Natural killer cell (primary cell): Measurements from ENCODE around the gene IQCC. TPM values are rescaled to one million over a fixed set of nuclear protein-coding genes. Genes with fewer than 3 reads are reported as not detected.
"Not testable (repeated sequence)": the region's sequence is repeated elsewhere in the genome, so short reads cannot be mapped to it uniquely, and the experiment has no call there.

ENCODE experiments used
- ATAC-seq, 3 donors: fragments of 150-1000 bp in 2 of 3; fragments of 200-7000 bp in 1 of 3; cut with Tn5 transposase; 1 replicate in 1 of 3; 2 replicates in 2 of 3; pipeline ENCODE4 v1.10.0; 2021; ENCODE audit warnings: mild to moderate bottlenecking in 2 of 3, moderate library complexity in 2 of 3
- DNase-seq, 2 donors: peaks; one replicate each; pipeline versions ENCODE4 v3.0.0 to v3.0.0-alpha.2; 2013 to 2021; ENCODE audit warnings: mixed read lengths in 1 of 2
- H3K27ac ChIP-seq: one replicate; pipeline ENCODE4 v1.5.1; 2013; ENCODE audit warnings: mild to moderate bottlenecking, low read length
- H3K27me3 ChIP-seq: one replicate; pipeline ENCODE4 v1.6.1; 2013; ENCODE audit warnings: low read length; ENCODE audit not compliant: control insufficient read depth, insufficient read depth
- H3K36me3 ChIP-seq: one replicate; pipeline ENCODE4 v1.6.1; 2013; ENCODE audit warnings: low read length; ENCODE audit not compliant: control insufficient read depth, insufficient read depth
- H3K4me1 ChIP-seq: one replicate; pipeline ENCODE4 v1.6.1; 2013; ENCODE audit warnings: low read length; ENCODE audit not compliant: control insufficient read depth, insufficient read depth
- H3K4me3 ChIP-seq: one replicate; pipeline ENCODE4 v1.5.1; 2013; ENCODE audit warnings: low read length
- H3K9me3 ChIP-seq: one replicate; pipeline ENCODE4 v1.6.1; 2013; ENCODE audit warnings: low read length; ENCODE audit not compliant: control insufficient read depth, insufficient read depth
- H3K27ac Mint-ChIP-seq, 2 donors: one replicate each; pipeline ENCODE4 v1.8.0; 2022; ENCODE audit warnings: mild to moderate bottlenecking in 2 of 2, mixed read lengths in 2 of 2, moderate library complexity in 1 of 2
- H3K27me3 Mint-ChIP-seq, 2 donors: one replicate each; pipeline ENCODE4 v1.8.0; 2022; ENCODE audit warnings: low read depth in 2 of 2, mixed read lengths in 2 of 2
- H3K36me3 Mint-ChIP-seq: one replicate; pipeline ENCODE4 v1.8.0; 2022; ENCODE audit warnings: mixed read lengths
- H3K4me1 Mint-ChIP-seq, 2 donors: one replicate each; pipeline ENCODE4 v1.8.0; 2022; ENCODE audit warnings: mixed read lengths in 2 of 2
- H3K4me3 Mint-ChIP-seq: one replicate; pipeline ENCODE4 v1.8.0; 2022; ENCODE audit warnings: mild to moderate bottlenecking, moderate library complexity, mixed read lengths
- H3K9me3 Mint-ChIP-seq, 2 donors: one replicate each; pipeline ENCODE4 v1.8.0; 2022; ENCODE audit warnings: mixed read lengths in 2 of 2
- WGBS: methylation state at CpG from one replicate; pipeline ENCODE4 v1.1.7; 2013; ENCODE audit warnings: missing lambda C conversion rate; ENCODE audit not compliant: insufficient coverage; 5-methylcytosine and 5-hydroxymethylcytosine counted together
- intact Hi-C: fragments of 100-400 bp; cut with micrococcal nuclease; formaldehyde crosslinking; loops from one replicate; pipeline ENCODE4 v1.14.2; 2022
- total RNA-seq, 4 donors: library from RNA; stranded (reverse); fragments of 120-200 nt in 1 of 4; gene quantifications; one replicate each; pipeline versions ENCODE4 v1.2.3 to v1.2.4, GENCODE V29; 2013 to 2022
- TF ChIP-seq, protein P1 (sequence below): fragments of 200-600 bp; IDR thresholded peaks from one replicate; pipeline ENCODE4 v1.8.0; 2022; ENCODE audit warnings: antibody characterized with exemption

IQCC gene
- 1 to 10 TPM; 1.8 to 3.5 (median 3.3) TPM for total RNA-seq
- 3.2 TPM for total RNA-seq (2013)

DNA sequence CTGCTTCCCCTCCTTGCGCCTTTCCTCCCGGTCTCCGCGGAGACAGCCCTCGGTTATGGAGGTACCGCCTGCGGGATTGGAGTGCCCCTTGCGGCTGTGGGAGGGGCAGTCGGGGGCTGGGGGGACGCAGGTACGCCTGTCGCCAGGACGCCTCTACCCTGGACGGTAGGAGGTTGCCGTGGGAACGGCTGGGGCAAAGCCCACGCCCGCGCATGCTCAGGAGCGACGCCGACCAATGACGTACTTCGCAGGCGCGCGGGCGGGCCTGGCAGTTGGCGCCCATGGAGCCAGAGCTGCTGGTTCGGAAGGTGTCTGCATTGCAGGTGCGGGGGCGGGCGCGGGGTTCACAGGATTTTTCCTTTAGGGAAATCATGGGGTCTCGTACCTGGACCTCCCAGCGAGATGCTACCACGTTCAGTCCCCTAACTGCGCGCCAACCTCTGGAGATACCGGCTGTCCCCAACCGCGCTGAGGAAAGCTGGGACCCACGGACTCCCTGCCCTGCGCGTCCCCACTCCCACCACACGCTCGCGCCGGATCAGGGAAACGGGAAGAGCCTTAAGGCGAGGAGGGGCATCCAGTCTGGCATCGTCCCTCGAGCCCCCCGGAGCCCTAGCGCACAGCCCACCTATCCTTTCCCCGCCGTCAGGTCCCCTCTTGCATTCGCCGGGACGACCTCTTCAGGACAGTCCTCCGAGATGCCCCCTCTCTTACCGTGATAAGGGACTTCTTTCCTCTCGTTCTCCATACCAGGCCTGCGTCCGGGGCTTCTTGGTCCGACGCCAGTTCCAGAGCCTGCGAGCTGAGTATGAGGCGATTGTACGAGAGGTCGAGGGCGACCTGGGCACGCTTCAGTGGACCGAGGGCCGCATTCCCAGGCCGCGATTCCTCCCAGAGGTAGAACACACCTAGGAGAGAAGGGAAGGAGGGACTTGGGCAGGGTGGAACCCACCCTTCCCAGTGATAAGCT, at the start of gene IQCC:
Gene IQCC (plus strand): TSS at position 271 of the 970 bp plus-strand sequence. CDS start 11 bp downstream, at position 282.
- ATAC-seq (peak; percentile 66 to 78 (median 74)), DNase-seq (peak; percentile 83 to 95)
- H3K4me3 ChIP-seq, result peak within 1 kb of the TSS; percentile 64
- no peaks in the 10 kb centered on the region for H3K36me3 Mint-ChIP-seq
- H3K9me3 ChIP-seq, result no peaks in the 10 kb centered on the region
- H3K27me3 ChIP-seq, result no peaks in the 10 kb centered on the region
- no peaks in the 10 kb centered on the region for H3K9me3 Mint-ChIP-seq
- WGBS, result 5% methylated on average over 77 of the region's 77 CpGs
- peak within 1 kb of the TSS; percentile 85 for H3K4me3 Mint-ChIP-seq
- peak within 1 kb of the TSS; percentile 93 to 98 for H3K27ac Mint-ChIP-seq
- intact Hi-C loops, result no loop called here
- peaks cover 51% of the 10 kb centered on the region for H3K4me1 ChIP-seq
- H3K27ac ChIP-seq, result peak within 1 kb of the TSS; percentile 50
- H3K27me3 Mint-ChIP-seq, result no peaks in the 10 kb centered on the region
- peaks cover 9% of the 10 kb centered on the region for H3K36me3 ChIP-seq
- peaks cover 32 to 45% of the 10 kb centered on the region in 2 donors for H3K4me1 Mint-ChIP-seq
- TF ChIP-seq, protein P1, sequence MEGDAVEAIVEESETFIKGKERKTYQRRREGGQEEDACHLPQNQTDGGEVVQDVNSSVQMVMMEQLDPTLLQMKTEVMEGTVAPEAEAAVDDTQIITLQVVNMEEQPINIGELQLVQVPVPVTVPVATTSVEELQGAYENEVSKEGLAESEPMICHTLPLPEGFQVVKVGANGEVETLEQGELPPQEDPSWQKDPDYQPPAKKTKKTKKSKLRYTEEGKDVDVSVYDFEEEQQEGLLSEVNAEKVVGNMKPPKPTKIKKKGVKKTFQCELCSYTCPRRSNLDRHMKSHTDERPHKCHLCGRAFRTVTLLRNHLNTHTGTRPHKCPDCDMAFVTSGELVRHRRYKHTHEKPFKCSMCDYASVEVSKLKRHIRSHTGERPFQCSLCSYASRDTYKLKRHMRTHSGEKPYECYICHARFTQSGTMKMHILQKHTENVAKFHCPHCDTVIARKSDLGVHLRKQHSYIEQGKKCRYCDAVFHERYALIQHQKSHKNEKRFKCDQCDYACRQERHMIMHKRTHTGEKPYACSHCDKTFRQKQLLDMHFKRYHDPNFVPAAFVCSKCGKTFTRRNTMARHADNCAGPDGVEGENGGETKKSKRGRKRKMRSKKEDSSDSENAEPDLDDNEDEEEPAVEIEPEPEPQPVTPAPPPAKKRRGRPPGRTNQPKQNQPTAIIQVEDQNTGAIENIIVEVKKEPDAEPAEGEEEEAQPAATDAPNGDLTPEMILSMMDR, result no peak

DNA sequence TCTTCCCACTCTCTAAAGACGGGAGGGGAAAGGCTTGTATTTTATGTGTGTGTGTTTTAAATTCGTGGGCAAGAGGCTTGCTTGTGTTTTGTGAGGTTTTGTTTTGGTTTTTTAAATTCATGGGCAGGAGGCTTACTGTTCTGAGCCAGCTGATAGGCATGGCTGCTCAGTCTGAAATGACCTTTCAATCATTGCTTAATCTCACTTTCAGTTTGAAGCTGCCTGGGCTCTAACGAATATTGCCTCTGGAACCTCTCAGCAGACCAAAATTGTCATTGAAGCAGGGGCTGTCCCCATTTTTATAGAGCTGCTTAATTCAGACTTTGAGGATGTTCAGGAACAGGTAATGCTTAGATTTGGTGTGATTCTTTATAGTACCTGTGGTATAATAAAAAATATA, 46.3 kb upstream of the IQCC start:
- intact Hi-C loops, result no loop called here
- no peaks in the 10 kb centered on the region for H3K27me3 ChIP-seq
- H3K9me3 ChIP-seq, result no peaks in the 10 kb centered on the region
- no peaks in the 10 kb centered on the region for H3K27me3 Mint-ChIP-seq
- H3K36me3 ChIP-seq, result peaks cover 68% of the 10 kb centered on the region
- 72% methylated on average over 2 of the region's 3 CpGs for WGBS
- no peak overlapping the region for H3K4me3 Mint-ChIP-seq
- no peak overlapping the region for H3K4me3 ChIP-seq
- H3K27ac Mint-ChIP-seq, result no peak overlapping the region
- H3K27ac ChIP-seq, result no peak overlapping the region
- no peak for ATAC-seq
- DNase-seq, result no peak
- no peaks in the 10 kb centered on the region for H3K9me3 Mint-ChIP-seq
- H3K4me1 ChIP-seq, result no peaks in the 10 kb centered on the region
- H3K36me3 Mint-ChIP-seq, result peaks cover 42% of the 10 kb centered on the region
- peaks cover 0 to 6% of the 10 kb centered on the region in 2 donors for H3K4me1 Mint-ChIP-seq
- TF ChIP-seq, protein P1, result no peak

DNA sequence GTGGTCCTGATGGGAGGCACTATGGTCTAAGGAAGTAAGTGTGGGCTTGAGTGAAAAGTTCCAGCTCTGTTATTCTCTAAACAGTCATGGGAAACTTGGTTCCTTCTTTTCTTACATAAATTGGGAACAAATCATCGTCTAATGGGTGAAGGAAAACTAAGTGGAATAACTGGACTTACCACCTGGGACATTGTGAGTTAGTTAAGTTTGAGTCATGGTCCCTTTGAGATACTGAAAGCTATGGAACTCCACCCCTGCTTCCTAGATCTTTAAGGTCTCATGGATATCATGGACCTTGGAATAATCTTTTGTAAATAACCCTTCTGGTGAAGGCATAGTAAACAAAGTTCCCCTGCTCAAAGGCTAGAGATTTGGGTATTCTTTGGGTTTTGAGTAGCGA, 42.1 kb upstream of the IQCC start:
- no peak overlapping the region for H3K4me3 ChIP-seq
- H3K4me1 Mint-ChIP-seq, result no peaks in the 10 kb centered on the region
- peaks cover 27% of the 10 kb centered on the region for H3K36me3 Mint-ChIP-seq
- H3K9me3 Mint-ChIP-seq, result no peaks in the 10 kb centered on the region
- peak overlapping the region in 1 of 2 donors; percentile 26 for H3K27ac Mint-ChIP-seq
- no peak overlapping the region for H3K4me3 Mint-ChIP-seq
- no peaks in the 10 kb centered on the region for H3K27me3 Mint-ChIP-seq
- TF ChIP-seq, protein P1, result no peak
- H3K27ac ChIP-seq, result no peak overlapping the region
- intact Hi-C loops, result no loop called here
- no peaks in the 10 kb centered on the region for H3K27me3 ChIP-seq
- H3K36me3 ChIP-seq, result peaks cover 69% of the 10 kb centered on the region
- ATAC-seq (no peak), DNase-seq (no peak)
- 100% methylated on average over 1 of the region's 2 CpGs for WGBS
- H3K4me1 ChIP-seq, result no peaks in the 10 kb centered on the region
- H3K9me3 ChIP-seq, result no peaks in the 10 kb centered on the region

DNA sequence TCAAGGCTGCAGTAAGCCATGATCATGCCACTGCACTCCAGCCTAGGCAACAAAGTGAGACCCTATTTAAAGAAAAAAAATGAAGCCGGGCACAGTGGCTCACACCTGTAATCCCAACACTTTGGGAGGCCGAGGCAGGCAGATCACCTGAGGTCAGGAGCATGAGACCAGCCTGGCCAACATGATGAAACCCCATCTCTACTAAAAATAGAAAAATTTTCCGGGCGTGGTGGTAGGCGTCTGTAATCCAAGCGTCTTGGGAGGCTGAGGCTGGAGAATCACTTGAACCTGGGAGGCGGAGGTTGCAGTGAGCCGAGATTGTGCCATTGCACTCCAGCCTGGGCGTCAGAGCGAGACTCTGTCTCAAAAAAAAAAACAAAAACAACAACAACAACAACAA, 39.8 kb upstream of the IQCC start:
- WGBS, result 96% methylated on average over 10 of the region's 10 CpGs
- H3K27ac ChIP-seq, H3K4me1 Mint-ChIP-seq, H3K4me3 Mint-ChIP-seq, H3K27me3 ChIP-seq, DNase-seq, H3K4me1 ChIP-seq, intact Hi-C loops, H3K9me3 Mint-ChIP-seq, ATAC-seq, H3K27ac Mint-ChIP-seq, H3K4me3 ChIP-seq, H3K9me3 ChIP-seq, H3K27me3 Mint-ChIP-seq: not testable (repeated sequence)
- H3K36me3 Mint-ChIP-seq, result peaks cover 26% of the 10 kb centered on the region
- H3K36me3 ChIP-seq, result peaks cover 67% of the 10 kb centered on the region
